Glutamatergic neuron (in vitro differentiated cells): ENCODE results near the gene SMARCC1. TPM values are rescaled to one million over a fixed set of nuclear protein-coding genes. Genes with fewer than 3 reads are reported as not detected.

Experiments used
- DNase-seq: peaks from one replicate; pipeline ENCODE4 v3.0.0; 2022
- H3K27ac Mint-ChIP-seq: one replicate; pipeline ENCODE4 v1.8.0; 2020; ENCODE audit warnings: mild to moderate bottlenecking, mixed read lengths, inconsistent platforms; ENCODE audit not compliant: unreplicated experiment
- H3K27me3 Mint-ChIP-seq: one replicate; pipeline ENCODE4 v1.8.0; 2020; ENCODE audit warnings: mild to moderate bottlenecking, moderate library complexity, mixed read lengths, inconsistent platforms; ENCODE audit not compliant: unreplicated experiment
- H3K36me3 Mint-ChIP-seq: one replicate; pipeline ENCODE4 v1.8.0; 2020; ENCODE audit warnings: mild to moderate bottlenecking, mixed read lengths, inconsistent platforms; ENCODE audit not compliant: unreplicated experiment
- H3K4me1 Mint-ChIP-seq: one replicate; pipeline ENCODE4 v1.8.0; 2020; ENCODE audit warnings: mild to moderate bottlenecking, low read depth, mixed read lengths, inconsistent platforms; ENCODE audit not compliant: unreplicated experiment
- H3K4me3 Mint-ChIP-seq: one replicate; pipeline ENCODE4 v1.8.0; 2020; ENCODE audit warnings: mild to moderate bottlenecking, mixed read lengths, inconsistent platforms; ENCODE audit not compliant: unreplicated experiment
- H3K9me3 Mint-ChIP-seq: one replicate; pipeline ENCODE4 v1.8.0; 2020; ENCODE audit warnings: mild to moderate bottlenecking, moderate library complexity, mixed read lengths, inconsistent platforms; ENCODE audit not compliant: unreplicated experiment
- CTCF ChIP-seq: fragments of 200-600 bp; sonication (generic); IDR thresholded peaks from one replicate; pipeline ENCODE4 v1.5.0; 2021; ENCODE audit not compliant: partially characterized antibody, unreplicated experiment
- total RNA-seq: library from RNA; stranded (reverse); fragmentation: NEBNext Ultra II Directional; extraction: Animal tissue kit (Norgen Biotek cat#: 25700); gene quantifications from one replicate; pipeline ENCODE4 v1.2.1, GENCODE V29; 2021; ENCODE audit not compliant: unreplicated experiment

The SMARCC1 gene
- total RNA-seq, 1 donor from 2014 or later: 196 TPM

DNA sequence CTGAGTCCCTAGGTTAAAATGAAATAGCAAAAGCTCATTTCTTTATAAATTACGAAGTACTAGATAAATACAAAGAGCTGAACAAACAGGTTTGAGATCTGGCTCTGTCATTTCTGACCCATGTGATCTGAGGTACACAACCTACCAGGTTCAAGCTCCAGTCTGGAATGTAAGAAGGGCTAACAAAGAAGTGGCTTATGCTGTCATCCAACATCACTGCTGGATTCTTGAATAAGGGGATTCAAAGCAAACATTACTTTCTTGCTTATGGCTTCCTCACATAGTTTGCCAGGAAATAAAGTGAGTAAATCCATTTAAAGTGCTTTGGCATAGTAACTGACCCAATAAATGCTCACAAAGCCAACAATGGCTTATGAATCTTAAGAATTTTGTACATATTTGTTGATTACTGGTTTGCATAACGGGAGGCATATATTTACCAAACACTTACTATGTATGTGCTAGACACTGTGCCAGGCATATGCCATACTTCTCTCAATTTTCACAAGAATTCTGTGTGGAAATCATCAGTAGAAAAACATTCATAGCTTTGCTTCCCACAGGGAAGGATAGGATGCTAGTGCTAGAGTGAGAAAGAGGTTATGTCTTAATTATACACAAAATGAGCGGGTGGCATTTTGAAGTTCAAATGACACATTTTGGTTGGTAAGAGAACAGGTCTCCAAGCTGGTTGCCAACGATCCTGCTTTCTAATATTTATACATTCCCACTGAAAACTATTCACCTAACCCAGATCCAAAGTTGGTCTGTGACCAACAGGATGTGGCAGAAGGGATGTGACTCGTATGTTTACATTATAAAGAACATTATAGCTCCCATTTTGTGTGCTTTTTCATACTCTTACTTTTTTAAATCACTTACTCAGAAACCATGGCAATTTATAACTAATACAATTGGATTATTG is 164.3 kb downstream of the SMARCC1 start:
- Mint-ChIP-seq H3K4me1 (peaks cover 8% of the 10 kb centered on the region), H3K9me3 (peaks cover 7% of the 10 kb centered on the region)
- no peak for TF ChIP-seq CTCF

DNA sequence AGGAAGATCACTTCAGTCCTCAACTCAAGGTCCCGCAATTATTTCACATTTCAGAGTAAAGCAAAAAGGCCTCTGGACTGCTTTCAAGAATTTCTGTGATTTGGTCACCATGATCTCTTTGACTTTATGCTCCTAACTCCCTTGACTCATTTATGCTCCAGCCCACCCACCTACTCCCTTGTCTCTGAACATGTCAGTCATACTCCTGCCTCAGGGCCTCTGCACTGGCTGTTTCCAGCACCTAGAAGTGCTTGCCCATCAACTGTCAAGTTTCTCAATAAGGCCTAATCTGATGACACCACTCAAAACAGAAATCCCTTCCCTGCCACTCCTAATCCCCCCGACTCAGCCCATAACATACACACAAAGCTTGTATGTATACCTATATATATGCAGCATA is 166.9 kb downstream of the SMARCC1 start:
- no peak overlapping the region for H3K27ac Mint-ChIP-seq
- no peak for TF ChIP-seq CTCF
- H3K27me3 Mint-ChIP-seq: peaks cover 1% of the 10 kb centered on the region
- peaks cover 5% of the 10 kb centered on the region for H3K36me3 Mint-ChIP-seq
- H3K4me3 Mint-ChIP-seq: no peak overlapping the region
- H3K4me1 Mint-ChIP-seq: peaks cover 11% of the 10 kb centered on the region
- peaks cover 9% of the 10 kb centered on the region for H3K9me3 Mint-ChIP-seq
- no peak for DNase-seq

More for the DNA sequence above, 164.3 kb downstream of the SMARCC1 start:
- H3K27me3 Mint-ChIP-seq: no peaks in the 10 kb centered on the region
- no peaks in the 10 kb centered on the region for H3K36me3 Mint-ChIP-seq
- no peak overlapping the region for H3K27ac Mint-ChIP-seq
- no peak overlapping the region for H3K4me3 Mint-ChIP-seq
- DNase-seq: no peak

GRCh38 chr3:47613722-47614121 is 168.0 kb downstream of the SMARCC1 start:
- no peak overlapping the region for H3K4me3 Mint-ChIP-seq

DNA sequence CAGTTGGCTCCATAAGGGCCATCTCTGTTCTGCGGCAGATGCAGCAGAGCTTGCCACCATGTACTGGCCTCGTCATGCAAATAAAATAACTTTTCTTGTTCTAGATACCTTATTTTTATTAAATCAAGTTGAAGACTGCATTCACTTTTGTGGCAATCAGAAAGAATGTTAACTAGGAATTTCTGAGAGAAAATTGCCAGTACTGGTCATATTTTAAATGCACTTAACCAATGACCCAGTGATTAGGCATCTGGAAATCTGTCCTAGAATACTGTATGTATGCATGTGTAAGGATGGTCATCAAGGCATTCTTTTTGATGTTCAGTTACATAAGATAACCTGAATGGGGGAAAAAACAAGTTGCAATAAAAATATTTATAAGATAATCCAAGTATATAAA is 168.8 kb downstream of the SMARCC1 start:
- no peak for DNase-seq
- Mint-ChIP-seq H3K27ac (no peak overlapping the region), H3K9me3 (peaks cover 2% of the 10 kb centered on the region), H3K36me3 (peaks cover 5% of the 10 kb centered on the region), H3K4me3 (no peak overlapping the region), H3K4me1 (peaks cover 3% of the 10 kb centered on the region), H3K27me3 (peaks cover 1% of the 10 kb centered on the region)
- no peak for TF ChIP-seq CTCF

More at GRCh38 chr3:47613722-47614121, 168.0 kb downstream of the SMARCC1 start:
- Mint-ChIP-seq H3K4me1 (peaks cover 3% of the 10 kb centered on the region), H3K27ac (no peak overlapping the region), H3K9me3 (peaks cover 3% of the 10 kb centered on the region), H3K27me3 (peaks cover 1% of the 10 kb centered on the region), H3K36me3 (peaks cover 5% of the 10 kb centered on the region)
- no peak for DNase-seq
- TF ChIP-seq CTCF: no peak

DNA sequence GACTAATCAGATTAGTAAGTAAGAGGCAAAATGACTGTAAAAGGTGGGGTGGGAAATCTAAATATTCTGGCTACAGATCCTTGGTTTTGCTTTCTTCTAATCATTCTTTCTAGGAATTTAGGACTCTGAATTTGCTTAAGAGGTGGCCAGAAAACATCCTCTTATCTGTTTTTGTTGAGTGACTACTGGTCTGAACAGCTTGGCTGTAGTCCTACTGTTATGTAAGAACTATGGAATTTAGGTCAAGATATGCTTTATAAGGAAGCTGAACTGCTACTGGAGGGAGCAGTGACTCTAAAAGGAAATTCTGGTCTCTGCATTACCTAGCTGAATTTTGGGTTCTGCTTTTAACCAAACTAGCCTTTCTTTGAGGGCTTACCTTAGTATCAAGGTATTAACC is 169.5 kb downstream of the SMARCC1 start:
- no peak for TF ChIP-seq CTCF
- peaks cover 1% of the 10 kb centered on the region for H3K27me3 Mint-ChIP-seq
- H3K4me3 Mint-ChIP-seq: no peak overlapping the region
- DNase-seq: no peak
- H3K36me3 Mint-ChIP-seq: peaks cover 5% of the 10 kb centered on the region
- H3K27ac Mint-ChIP-seq: peak overlapping the region; percentile 53
- peaks cover 2% of the 10 kb centered on the region for H3K9me3 Mint-ChIP-seq
- H3K4me1 Mint-ChIP-seq: peaks cover 3% of the 10 kb centered on the region
